IPS DF 4.7 (cell line): Measurements from ENCODE around the gene TMPRSS6.

Experiments used
- DNase-seq: peaks from one replicate; pipeline ENCODE4 v3.0.0-alpha.2; 2013; ENCODE audit warnings: low spot score; ENCODE audit errors: extremely low read depth

The TMPRSS6 gene

GRCh38 chr22:37067428-37067827, 42.1 kb downstream of the TMPRSS6 start:
- DNase-seq: no peak

DNA sequence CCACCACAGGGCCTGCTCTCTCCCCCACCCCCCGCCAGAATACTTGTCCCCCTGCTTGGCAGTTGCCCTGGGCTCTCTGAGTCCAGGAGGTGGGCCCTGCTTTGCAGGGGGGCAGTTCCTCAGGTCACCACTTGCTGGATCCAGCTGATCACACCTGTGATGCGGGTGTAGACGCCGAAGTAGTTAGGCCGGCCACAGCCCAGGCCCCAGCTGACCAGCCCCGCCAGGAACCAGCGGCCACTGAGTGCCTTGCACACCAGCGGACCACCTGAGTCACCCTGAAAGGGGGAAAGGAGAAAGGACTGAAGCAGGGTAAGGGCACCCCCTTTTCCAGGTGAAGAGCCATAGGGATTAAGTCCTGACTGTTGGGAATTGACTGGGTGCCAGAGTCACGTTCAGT, 43.6 kb downstream of the TMPRSS6 start:
- DNase-seq: no peak

- DNase-seq: no peak
Observed at GRCh38 chr22:37065180-37065579, 44.3 kb downstream of the TMPRSS6 start.

- DNase-seq: no peak
Observed at GRCh38 chr22:37064553-37064952, 45.0 kb downstream of the TMPRSS6 start.

- no peak for DNase-seq
Observed at GRCh38 chr22:37063431-37064420, 45.8 kb downstream of the TMPRSS6 start.

GRCh38 chr22:37062702-37063381, 46.7 kb downstream of the TMPRSS6 start:
- DNase-seq: no peak

GRCh38 chr22:37062376-37062675, 47.2 kb downstream of the TMPRSS6 start:
- DNase-seq: no peak

- no peak for DNase-seq
Observed at GRCh38 chr22:37061611-37062375, 47.7 kb downstream of the TMPRSS6 start.

DNA sequence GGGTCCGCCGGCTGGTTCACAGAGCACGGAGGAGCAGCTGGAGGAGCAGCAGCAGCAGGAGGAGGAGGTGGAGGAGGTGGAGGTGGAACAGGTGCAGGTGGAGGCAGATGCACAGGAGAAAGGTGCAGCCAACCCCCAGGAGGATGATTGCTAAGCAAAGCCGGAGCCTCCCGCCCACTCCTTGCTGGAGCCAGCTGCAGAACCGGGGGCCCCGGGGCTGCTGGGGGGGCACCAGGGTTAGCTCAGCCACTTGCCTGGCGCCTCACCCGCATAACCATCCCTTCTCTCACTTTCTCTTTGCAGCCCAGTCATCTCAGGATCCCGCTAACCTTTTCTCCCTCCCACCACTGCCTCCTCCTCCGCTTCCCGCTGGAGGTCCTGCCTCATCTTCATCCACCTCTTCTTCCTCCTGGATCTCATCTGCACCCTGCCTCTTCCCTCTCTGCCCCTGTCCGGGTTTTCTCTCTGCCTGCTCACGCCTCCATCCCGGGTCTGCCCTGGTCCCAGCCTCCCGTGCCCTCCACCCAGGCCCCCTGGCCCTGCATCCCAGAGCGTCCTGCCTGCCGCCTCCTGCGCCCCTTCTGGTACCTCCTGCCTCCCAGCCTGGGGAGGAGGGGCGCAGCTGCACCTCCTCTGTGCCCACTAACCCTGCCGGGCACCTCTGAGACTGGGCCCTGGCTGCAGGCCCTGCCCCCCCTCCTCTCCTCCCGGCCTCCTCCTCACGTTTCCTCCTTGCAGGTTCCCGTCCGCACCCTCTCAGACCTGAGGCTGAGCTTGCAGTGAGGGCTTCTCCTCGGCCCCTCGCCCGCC, 48.5 kb downstream of the TMPRSS6 start:
- DNase-seq: no peak

DNA sequence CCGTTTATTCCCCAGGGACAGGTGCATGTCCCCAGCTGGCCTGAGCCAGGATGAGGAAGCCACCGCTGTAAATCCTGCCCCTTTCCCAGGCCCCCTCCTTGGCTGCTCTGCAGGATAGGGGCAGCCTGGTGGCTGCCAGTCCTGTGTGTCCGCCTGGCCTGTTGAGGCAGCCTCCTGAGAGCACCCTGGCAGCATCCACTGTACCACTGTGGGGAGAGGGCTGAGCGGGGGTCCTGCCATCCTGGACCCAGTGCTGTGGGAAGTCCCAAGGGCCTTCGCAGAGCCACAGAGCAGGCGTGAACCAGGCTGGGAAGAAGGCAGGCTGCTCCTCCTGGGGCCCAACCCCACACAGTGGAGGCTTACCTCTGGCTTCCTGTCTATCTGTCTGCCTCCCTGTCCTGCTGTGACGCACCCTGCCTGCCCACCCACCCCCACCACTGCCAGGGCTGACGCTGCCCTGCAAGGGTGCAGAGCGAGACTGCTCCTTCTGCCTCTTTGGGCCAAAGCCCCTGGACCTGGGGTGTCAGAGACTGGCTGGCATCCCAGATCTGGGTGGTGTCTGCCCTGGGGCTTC, 49.5 kb downstream of the TMPRSS6 start:
- no peak for DNase-seq

DNA sequence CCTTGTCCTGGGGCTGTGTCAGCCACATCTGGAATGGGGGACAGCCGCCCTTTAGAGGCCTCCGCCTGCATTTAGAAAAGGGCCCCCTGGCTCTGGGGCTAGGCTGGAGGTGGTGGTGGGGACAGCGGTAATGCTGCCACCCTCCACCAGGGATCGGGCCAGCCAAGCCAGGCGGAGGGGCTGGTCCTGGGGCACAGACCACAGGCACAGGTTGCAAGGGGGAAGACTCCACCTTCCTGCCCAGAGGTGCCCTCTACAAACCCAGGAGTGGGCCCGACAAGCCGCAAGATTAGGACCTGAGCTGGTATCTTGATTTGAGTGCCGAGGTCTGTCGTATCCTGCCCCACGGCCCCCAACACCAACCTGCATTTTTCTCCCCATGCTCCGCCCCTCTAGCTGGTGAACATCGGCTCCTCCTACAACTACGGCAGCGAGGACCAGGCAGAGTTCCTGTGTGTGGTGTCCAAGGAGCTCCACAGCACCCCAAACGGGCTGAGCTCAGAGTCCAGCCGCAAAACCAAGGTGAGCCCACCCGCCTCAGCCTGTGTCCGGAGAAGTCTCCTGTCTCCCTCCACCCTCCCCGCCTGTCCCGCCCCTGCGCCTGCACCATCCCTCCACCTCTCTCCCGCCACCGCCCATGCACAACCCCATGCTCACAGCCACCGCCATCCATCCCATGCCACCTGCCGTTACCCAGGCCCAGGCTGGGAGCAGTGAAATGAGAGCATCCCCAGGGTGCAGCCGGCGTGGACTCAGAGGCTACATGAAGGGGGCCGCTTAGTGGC, 50.4 kb downstream of the TMPRSS6 start:
- DNase-seq: no peak

GRCh38 chr22:37057796-37058510, 51.6 kb downstream of the TMPRSS6 start:
- DNase-seq: no peak

GRCh38 chr22:37057226-37057625, 52.3 kb downstream of the TMPRSS6 start:
- no peak for DNase-seq

- DNase-seq: no peak
Observed at GRCh38 chr22:37056246-37056645, 53.3 kb downstream of the TMPRSS6 start.

- no peak for DNase-seq
Observed at GRCh38 chr22:37054600-37055365, 54.7 kb downstream of the TMPRSS6 start.

DNA sequence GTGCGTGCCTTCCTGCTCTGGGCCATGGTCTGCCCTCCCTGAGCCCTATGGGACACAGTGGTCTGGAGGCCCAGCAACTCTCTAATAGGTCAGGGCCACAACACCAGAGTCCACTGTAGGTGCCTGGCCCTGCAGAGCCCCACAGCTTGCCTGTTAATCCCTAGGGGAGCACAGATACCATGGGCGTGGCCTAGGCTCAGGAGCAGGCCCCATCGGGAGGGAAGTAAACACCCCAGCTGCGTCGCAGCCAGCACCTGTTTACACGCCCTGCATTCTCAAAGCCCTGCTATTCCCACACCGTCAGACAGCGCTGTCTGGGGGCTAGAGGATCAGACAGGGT, 55.5 kb downstream of the TMPRSS6 start:
- DNase-seq: no peak

- no peak for DNase-seq
Observed at GRCh38 chr22:37053310-37054055, 56.0 kb downstream of the TMPRSS6 start.
